Pancreas (tissue), 10 donors: ENCODE results near the gene GTPBP4. TPM values are rescaled to one million over a fixed set of nuclear protein-coding genes. Genes with fewer than 3 reads are reported as not detected.
"Not testable (repeated sequence)": the region's sequence is repeated elsewhere in the genome, so short reads cannot be mapped to it uniquely, and the experiment has no call there.

Experiments used
- ATAC-seq, 4 donors: fragments of 200-7000 bp; cut with Tn5 transposase; one replicate each; pipeline versions ENCODE4 v1.8.0 to v1.9.1; 2020; ENCODE audit warnings: mild to moderate bottlenecking in 4 of 4, moderate library complexity in 4 of 4
- DNase-seq, 6 donors: peaks; one replicate each; pipeline ENCODE4 v3.0.0-alpha.2; 2020
- FAIRE-seq: peaks from 2 replicates; lab custom pipeline; 2012; peaks lifted over from hg19 to GRCh38; lab: Jason Lieb, UNC
- H3K27ac ChIP-seq, 4 donors: fragments of 200-600 bp; sonication (generic); 1 replicate in 3 of 4; 2 replicates in 1 of 4; pipeline versions ENCODE4 v1.5.0 to v1.8.0; 2020
- H3K27me3 ChIP-seq, 4 donors: fragments of 200-600 bp; one replicate each; pipeline ENCODE4 v1.8.0; 2021
- H3K36me3 ChIP-seq, 3 donors: fragments of 200-600 bp; sonication (generic) in 1 of 3; one replicate each; pipeline versions ENCODE4 v1.5.0 to v1.8.0; 2020 to 2021
- H3K4me1 ChIP-seq, 3 donors: fragments of 200-600 bp; one replicate each; pipeline ENCODE4 v1.8.0; 2021
- H3K4me3 ChIP-seq, 4 donors: fragments of 200-600 bp; sonication (generic) in 2 of 4; one replicate each; pipeline versions ENCODE4 v1.5.0 to v1.8.0; 2020 to 2021
- H3K9me3 ChIP-seq, 4 donors: fragments of 200-600 bp; one replicate each; pipeline ENCODE4 v1.8.0; 2021
- CTCF ChIP-seq, 4 donors: fragments of 200-600 bp; sonication (generic) in 3 of 4; IDR thresholded peaks; one replicate each; pipeline versions ENCODE4 v1.5.0 to v1.8.0; 2021; ENCODE audit warnings: antibody characterized with exemption in 4 of 4
- WGBS, 2 donors: extraction: QIAGEN DNeasy Blood & Tissue Kit; methylation state at CpG; one replicate each; pipeline ENCODE4 v1.1.7; 2013; 5-methylcytosine and 5-hydroxymethylcytosine counted together
- intact Hi-C, 3 donors: fragments of 100-400 bp; cut with DNase I; formaldehyde crosslinking; loops; one replicate each; pipeline versions ENCODE4 v1.11.1 to v1.14.2; 2022
- polyA plus RNA-seq, 2 donors: library from polyadenylated mRNA; stranded (reverse); fragments of 200-250 nt; gene quantifications; one replicate each; pipeline ENCODE4 v1.2.3, GENCODE V29; 2013
- total RNA-seq, 6 donors: library from RNA; stranded (reverse); fragmentation: NEBNext Ultra II Directional in 4 of 6; extraction: Animal tissue kit (Norgen Biotek cat#: 25700) in 4 of 6; gene quantifications; one replicate each; pipeline versions ENCODE4 v1.2.1 to v1.2.4, GENCODE V29; 2021 to 2023
- donor health status: healthy with polysubstance abuse.
- donor health status: DM: no; HTN: no; CAD: no; lungs with moderate emphysema.
- donor health status: DM: no; HTN: no; CAD: no.
- donor health status: control.
- donor health status: control.
- donor health status: Bipolar disorder and iron deficiency.
- donor health status: DM: yes; HTN: yes; CAD: no.
- donor health status: DM: no; HTN: no; CAD: no.
- donor health status: DM: no; HTN: no; CAD: no.
- donor health status: DM: yes; HTN: yes; CAD: no.

The GTPBP4 gene
- total and polyA plus RNA-seq, 8 donors = 6.9 to 18.4 (median 15.8) TPM

DNA sequence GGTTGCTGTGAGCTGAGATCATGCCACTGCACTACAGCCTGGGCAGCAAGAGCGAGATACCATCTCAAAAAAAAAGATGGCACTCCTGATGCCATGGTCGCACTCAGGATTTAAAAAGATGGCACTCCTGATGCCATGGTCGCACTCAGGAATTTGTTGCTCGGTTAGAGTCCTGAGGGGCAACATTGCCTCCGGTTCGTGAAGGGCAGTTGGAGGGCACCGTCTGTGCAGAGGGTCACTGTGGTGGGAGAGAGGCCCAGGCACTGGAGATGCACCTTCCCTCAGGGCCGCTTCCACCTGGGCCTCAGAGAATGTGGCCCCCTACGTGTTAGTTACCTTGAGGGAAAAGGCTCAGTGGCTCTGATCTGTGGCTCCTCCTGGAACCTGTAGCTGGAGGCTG, 18.3 kb downstream of the GTPBP4 start:
- FAIRE-seq (no peak), DNase-seq (no peak), ATAC-seq (no peak)
- intact Hi-C loops = no loop called here
- no peak for TF ChIP-seq CTCF (IDR thresholded peaks at IDR 0.05)
- Histone ChIP-seq H3K27me3 (no peaks in the 10 kb centered on the region), H3K9me3 (no peaks in the 10 kb centered on the region), H3K27ac (no peak overlapping the region), H3K4me1 (no peaks in the 10 kb centered on the region), H3K36me3 (peaks cover 6 to 81% (median 45%) of the 10 kb centered on the region in 3 donors), H3K4me3 (no peak overlapping the region)
- WGBS, 2 donors = 96 to 97% methylated on average over 9 of the region's 9 CpGs

DNA sequence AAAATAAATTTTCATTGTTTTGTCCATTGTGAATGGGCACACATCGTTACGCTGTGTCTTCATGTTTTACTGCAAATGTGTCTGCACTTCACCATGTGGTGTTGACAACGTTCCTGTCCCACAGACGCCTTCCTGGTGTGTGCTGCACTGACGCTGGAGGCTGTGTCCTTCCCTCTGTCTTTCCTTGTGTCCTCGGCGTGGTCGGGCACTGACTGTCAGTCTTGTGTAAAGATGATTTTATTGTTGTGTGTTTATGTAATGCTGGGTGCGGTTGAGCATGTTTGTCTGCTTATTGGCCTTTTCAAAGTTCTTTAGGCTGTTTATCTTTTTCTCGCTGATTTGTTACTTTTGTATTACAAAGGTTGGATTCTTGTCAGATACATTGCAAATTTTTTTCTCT, 19.3 kb downstream of the GTPBP4 start:
- H3K27me3 ChIP-seq = no peaks in the 10 kb centered on the region
- intact Hi-C loops = no loop called here
- no peak for FAIRE-seq
- no peak for ATAC-seq
- H3K4me1 ChIP-seq = no peaks in the 10 kb centered on the region
- H3K36me3 ChIP-seq = peaks cover 9 to 81% (median 52%) of the 10 kb centered on the region in 3 donors
- no peak overlapping the region for H3K27ac ChIP-seq
- WGBS, 2 donors = 89 to 93% methylated on average over 10 of the region's 10 CpGs
- TF ChIP-seq CTCF (IDR thresholded peaks at IDR 0.05) = no peak
- no peak overlapping the region for H3K4me3 ChIP-seq
- DNase-seq = no peak
- no peaks in the 10 kb centered on the region for H3K9me3 ChIP-seq

DNA sequence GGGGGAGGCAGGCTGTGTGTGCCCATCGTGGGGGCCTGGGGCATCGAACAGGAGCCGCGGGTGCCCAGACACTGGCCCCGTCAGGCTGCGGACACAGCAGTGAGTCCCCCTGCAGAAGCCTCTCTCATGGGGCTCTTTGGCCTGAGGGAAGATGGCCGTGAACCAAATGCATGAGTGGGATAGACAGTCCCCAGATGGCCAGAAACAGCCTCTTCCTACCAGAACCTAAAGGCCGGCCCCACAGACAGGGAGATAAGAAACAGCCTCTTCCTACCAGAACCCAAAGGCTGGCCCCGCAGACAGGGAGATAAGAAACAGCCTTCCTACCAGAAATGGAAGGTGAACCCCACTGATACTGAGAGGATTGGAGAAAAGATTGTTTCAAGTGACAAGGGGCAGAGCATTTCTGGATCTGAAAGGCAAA, 20.8 kb downstream of the GTPBP4 start:
- Histone ChIP-seq H3K36me3 (peaks cover 9 to 76% (median 46%) of the 10 kb centered on the region in 3 donors), H3K9me3 (no peaks in the 10 kb centered on the region), H3K27me3 (no peaks in the 10 kb centered on the region), H3K4me1 (no peaks in the 10 kb centered on the region), H3K4me3 (no peak overlapping the region), H3K27ac (no peak overlapping the region)
- FAIRE-seq (no peak), ATAC-seq (no peak), DNase-seq (no peak)
- intact Hi-C loops = no loop called here
- 93% methylated on average over 9 of the region's 9 CpGs for WGBS, 2 donors
- no peak for TF ChIP-seq CTCF (IDR thresholded peaks at IDR 0.05)

- ATAC-seq, H3K27me3 ChIP-seq, H3K27ac ChIP-seq, H3K4me1 ChIP-seq, DNase-seq, FAIRE-seq, H3K9me3 ChIP-seq, H3K4me3 ChIP-seq, intact Hi-C loops: not testable (repeated sequence)
- peaks cover 9 to 76% (median 46%) of the 10 kb centered on the region in 3 donors for H3K36me3 ChIP-seq
- 69 to 73% methylated on average over 7 to 8 of the region's 8 CpGs for WGBS, 2 donors
These were observed 21.7 kb downstream of the GTPBP4 start for GRCh38 chr10:1009947-1010346.

- peaks cover 9 to 74% (median 46%) of the 10 kb centered on the region in 3 donors for H3K36me3 ChIP-seq
- FAIRE-seq (no peak), ATAC-seq (no peak), DNase-seq (no peak)
- H3K4me1 ChIP-seq = no peaks in the 10 kb centered on the region
- H3K27ac ChIP-seq = no peak overlapping the region
- no peaks in the 10 kb centered on the region for H3K27me3 ChIP-seq
- H3K9me3 ChIP-seq = no peaks in the 10 kb centered on the region
- TF ChIP-seq CTCF (IDR thresholded peaks at IDR 0.05) = no peak
- intact Hi-C loops = no loop called here
- 94 to 95% methylated on average over 7 of the region's 7 CpGs for WGBS, 2 donors
- no peak overlapping the region for H3K4me3 ChIP-seq
These were observed 22.5 kb downstream of the GTPBP4 start for GRCh38 chr10:1010703-1011102.
